ENCODE results near the gene APBB3.

APBB3 gene

DNA sequence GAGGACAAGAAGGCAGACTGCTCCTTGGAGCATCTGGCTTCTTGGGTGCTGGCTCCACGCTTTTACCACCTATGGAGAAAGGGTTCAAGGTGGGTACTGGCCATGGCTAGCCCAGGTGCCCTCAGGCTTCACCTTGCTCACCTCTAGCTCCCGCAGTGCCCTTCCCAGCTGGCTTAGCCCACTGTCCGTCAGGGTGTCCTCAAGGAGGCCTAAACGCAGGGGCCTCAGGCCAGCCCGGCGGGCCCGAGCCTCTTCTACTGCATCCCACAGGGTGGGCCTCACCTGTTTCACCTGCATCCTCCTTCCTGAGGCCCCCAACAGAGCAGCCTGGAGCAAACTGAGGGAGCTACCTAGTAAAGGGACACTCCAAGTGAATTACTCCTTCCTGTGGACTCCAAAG is 9.3 kb upstream of the APBB3 start:
- no peak overlapping the region for H3K4me3 ChIP-seq (ENCODE audit: low read depth, low read length)
- TF ChIP-seq, protein P1, sequence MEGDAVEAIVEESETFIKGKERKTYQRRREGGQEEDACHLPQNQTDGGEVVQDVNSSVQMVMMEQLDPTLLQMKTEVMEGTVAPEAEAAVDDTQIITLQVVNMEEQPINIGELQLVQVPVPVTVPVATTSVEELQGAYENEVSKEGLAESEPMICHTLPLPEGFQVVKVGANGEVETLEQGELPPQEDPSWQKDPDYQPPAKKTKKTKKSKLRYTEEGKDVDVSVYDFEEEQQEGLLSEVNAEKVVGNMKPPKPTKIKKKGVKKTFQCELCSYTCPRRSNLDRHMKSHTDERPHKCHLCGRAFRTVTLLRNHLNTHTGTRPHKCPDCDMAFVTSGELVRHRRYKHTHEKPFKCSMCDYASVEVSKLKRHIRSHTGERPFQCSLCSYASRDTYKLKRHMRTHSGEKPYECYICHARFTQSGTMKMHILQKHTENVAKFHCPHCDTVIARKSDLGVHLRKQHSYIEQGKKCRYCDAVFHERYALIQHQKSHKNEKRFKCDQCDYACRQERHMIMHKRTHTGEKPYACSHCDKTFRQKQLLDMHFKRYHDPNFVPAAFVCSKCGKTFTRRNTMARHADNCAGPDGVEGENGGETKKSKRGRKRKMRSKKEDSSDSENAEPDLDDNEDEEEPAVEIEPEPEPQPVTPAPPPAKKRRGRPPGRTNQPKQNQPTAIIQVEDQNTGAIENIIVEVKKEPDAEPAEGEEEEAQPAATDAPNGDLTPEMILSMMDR (IDR thresholded peaks at IDR 0.05; ENCODE audit: low read depth, low read length): no peak
- TF ChIP-seq MYC (IDR thresholded peaks at IDR 0.05; ENCODE audit: low read depth, low read length) (no peak), POLR2A (IDR thresholded peaks at IDR 0.05; ENCODE audit: extremely low read depth, insufficient read length) (no peak)
- TF ChIP-seq, protein P2, sequence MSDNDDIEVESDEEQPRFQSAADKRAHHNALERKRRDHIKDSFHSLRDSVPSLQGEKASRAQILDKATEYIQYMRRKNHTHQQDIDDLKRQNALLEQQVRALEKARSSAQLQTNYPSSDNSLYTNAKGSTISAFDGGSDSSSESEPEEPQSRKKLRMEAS (IDR thresholded peaks at IDR 0.05; ENCODE audit: low read depth, low read length): no peak
- no peak for DNase-seq (ENCODE audit: low read depth)

DNA sequence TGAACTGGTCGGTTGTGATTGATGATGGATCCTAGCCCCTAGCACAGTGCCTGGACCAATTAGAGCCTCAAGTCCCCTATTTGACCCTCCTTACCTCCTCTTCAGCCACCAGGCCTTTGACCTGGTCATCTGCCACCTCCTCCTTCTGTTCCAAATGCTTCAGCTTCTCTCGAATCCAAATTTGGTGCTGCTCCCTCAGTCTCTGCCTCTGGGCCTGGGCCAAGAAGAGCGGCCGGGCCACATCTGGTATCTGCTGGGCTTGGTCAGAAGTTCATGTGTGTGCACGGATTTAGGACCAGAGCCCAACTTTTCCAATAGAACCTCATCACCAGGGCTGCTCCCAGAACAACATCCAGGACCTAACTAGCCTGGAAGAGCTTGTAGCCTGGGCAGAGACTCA is 6.7 kb upstream of the APBB3 start:
- DNase-seq (ENCODE audit: low read depth): no peak
- H3K4me3 ChIP-seq (ENCODE audit: low read depth, low read length): no peak overlapping the region
- TF ChIP-seq POLR2A (IDR thresholded peaks at IDR 0.05; ENCODE audit: extremely low read depth, insufficient read length) (no peak), MYC (IDR thresholded peaks at IDR 0.05; ENCODE audit: low read depth, low read length) (no peak)
- TF ChIP-seq, protein P1 (IDR thresholded peaks at IDR 0.05; ENCODE audit: low read depth, low read length): no peak
- TF ChIP-seq, protein P2 (IDR thresholded peaks at IDR 0.05; ENCODE audit: low read depth, low read length): no peak

DNA sequence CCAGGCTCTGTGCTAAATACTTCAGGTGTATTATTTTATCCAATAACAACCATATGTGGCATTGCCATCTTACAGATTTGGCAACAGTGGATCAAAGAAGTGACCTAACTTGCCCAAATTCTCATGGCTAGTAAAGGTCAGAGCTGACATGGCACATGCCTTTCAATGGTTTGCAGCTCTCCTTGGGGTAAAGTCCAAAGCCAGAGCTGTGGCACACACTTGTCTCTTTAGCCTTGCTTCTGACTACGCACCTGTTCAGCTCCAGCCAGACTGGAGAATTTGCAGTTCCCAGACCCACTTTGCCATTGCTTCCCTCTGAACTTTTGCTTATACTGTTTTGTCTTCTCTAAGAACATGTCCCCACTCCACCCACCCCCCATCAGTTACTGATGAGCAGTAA is 6.1 kb upstream of the APBB3 start:
- H3K4me3 ChIP-seq (ENCODE audit: low read depth, low read length): no peak overlapping the region
- no peak for DNase-seq (ENCODE audit: low read depth)
- TF ChIP-seq MYC (IDR thresholded peaks at IDR 0.05; ENCODE audit: low read depth, low read length) (no peak), POLR2A (IDR thresholded peaks at IDR 0.05; ENCODE audit: extremely low read depth, insufficient read length) (no peak)
- TF ChIP-seq, protein P1 (IDR thresholded peaks at IDR 0.05; ENCODE audit: low read depth, low read length): no peak
- TF ChIP-seq, protein P2 (IDR thresholded peaks at IDR 0.05; ENCODE audit: low read depth, low read length): no peak

DNA sequence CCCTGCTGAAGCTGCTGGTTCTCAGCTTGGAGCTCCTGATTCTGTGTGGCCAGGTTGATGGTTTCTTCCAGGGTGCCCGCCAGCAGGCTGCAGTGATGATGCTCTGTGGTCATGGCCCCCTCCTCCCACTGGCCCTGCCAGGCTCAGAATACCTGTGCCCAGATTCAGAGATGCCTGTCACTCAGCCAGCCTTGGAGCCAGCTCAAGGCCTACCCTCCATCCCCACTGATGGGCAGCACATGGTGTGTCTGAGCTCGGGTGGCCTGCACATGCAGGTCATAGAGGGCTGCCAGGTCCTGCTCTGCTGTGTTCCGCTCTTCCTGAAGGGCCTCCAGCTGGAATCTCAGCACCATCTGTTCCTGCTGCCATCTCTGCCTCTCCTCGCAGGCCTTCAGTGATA is 5.7 kb upstream of the APBB3 start:
- TF ChIP-seq MYC (IDR thresholded peaks at IDR 0.05; ENCODE audit: low read depth, low read length) (no peak), POLR2A (IDR thresholded peaks at IDR 0.05; ENCODE audit: extremely low read depth, insufficient read length) (no peak)
- TF ChIP-seq, protein P2 (IDR thresholded peaks at IDR 0.05; ENCODE audit: low read depth, low read length): no peak
- TF ChIP-seq, protein P1 (IDR thresholded peaks at IDR 0.05; ENCODE audit: low read depth, low read length): no peak
- H3K4me3 ChIP-seq (ENCODE audit: low read depth, low read length): no peak overlapping the region
- no peak for DNase-seq (ENCODE audit: low read depth)

DNA sequence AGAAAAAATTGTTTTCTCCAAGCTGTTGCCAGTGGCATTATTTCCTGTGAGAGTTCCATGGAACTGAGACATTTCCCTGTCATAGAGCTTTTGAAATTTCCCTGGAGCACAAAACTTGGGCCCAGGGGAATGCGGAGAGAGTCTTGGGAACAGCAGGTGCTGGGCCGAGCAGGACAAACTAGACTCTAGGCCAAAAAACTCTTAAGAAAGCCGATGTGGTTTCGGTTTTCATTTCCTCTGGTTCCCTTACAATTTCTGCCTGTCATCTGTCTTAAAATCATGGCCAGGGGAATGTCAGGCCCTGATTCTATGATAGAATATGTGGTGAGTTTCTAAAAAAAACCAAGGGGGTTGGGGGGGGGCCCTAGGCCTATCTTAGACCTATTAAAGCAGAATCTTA is 4.8 kb upstream of the APBB3 start:
- no peak for DNase-seq (ENCODE audit: low read depth)
- TF ChIP-seq, protein P2 (IDR thresholded peaks at IDR 0.05; ENCODE audit: low read depth, low read length): no peak
- TF ChIP-seq, protein P1 (IDR thresholded peaks at IDR 0.05; ENCODE audit: low read depth, low read length): no peak
- no peak for TF ChIP-seq MYC (IDR thresholded peaks at IDR 0.05; ENCODE audit: low read depth, low read length)
- TF ChIP-seq POLR2A (IDR thresholded peaks at IDR 0.05; ENCODE audit: extremely low read depth, insufficient read length): no peak
- no peak overlapping the region for H3K4me3 ChIP-seq (ENCODE audit: low read depth, low read length)
